Cortex of kidney (tissue), 1 donor: ENCODE data around the gene SOX6.

Experiments used
- DNase-seq: peaks from one replicate; lab custom pipeline; 2025; lab: John Stamatoyannopoulos, UW

SOX6 gene

GRCh38 chr11:16271258-16271657 lies 85.1 kb downstream of the SOX6 start:
- no peak for DNase-seq

- DNase-seq: no peak
Measured at GRCh38 chr11:16266021-16266420, 90.3 kb downstream of the SOX6 start.

GRCh38 chr11:16265022-16265421 lies 91.3 kb downstream of the SOX6 start:
- no peak for DNase-seq

- DNase-seq: no peak
Measured at GRCh38 chr11:16262645-16262955, 93.7 kb downstream of the SOX6 start.

GRCh38 chr11:16261836-16262644 lies 94.3 kb downstream of the SOX6 start:
- DNase-seq: no peak

- no peak for DNase-seq
Measured at GRCh38 chr11:16252373-16252772, 104.0 kb downstream of the SOX6 start.

- no peak for DNase-seq
Measured at GRCh38 chr11:16248248-16248647, 108.1 kb downstream of the SOX6 start.

- DNase-seq: no peak
Measured at GRCh38 chr11:16242806-16243205, 113.5 kb downstream of the SOX6 start.

- DNase-seq: no peak
Measured at GRCh38 chr11:16240687-16241086, 115.7 kb downstream of the SOX6 start.

GRCh38 chr11:16239141-16240105 lies 116.9 kb downstream of the SOX6 start:
- no peak for DNase-seq

- no peak for DNase-seq
Measured at GRCh38 chr11:16226245-16226644, 130.1 kb downstream of the SOX6 start.

GRCh38 chr11:16225623-16226022 lies 130.7 kb downstream of the SOX6 start:
- no peak for DNase-seq

- no peak for DNase-seq
Measured at GRCh38 chr11:16223558-16223957, 132.8 kb downstream of the SOX6 start.

GRCh38 chr11:16217631-16218030 lies 138.7 kb downstream of the SOX6 start:
- no peak for DNase-seq

- no peak for DNase-seq
Measured at GRCh38 chr11:16216831-16217230, 139.5 kb downstream of the SOX6 start.

GRCh38 chr11:16215352-16215751 lies 141.0 kb downstream of the SOX6 start:
- no peak for DNase-seq

GRCh38 chr11:16211407-16211806 lies 144.9 kb downstream of the SOX6 start:
- DNase-seq: no peak

GRCh38 chr11:16204261-16204660 lies 152.1 kb downstream of the SOX6 start:
- DNase-seq: no peak

- DNase-seq: no peak
Measured at GRCh38 chr11:16195651-16196050, 160.7 kb downstream of the SOX6 start.

GRCh38 chr11:16194566-16194965 lies 161.8 kb downstream of the SOX6 start:
- DNase-seq: no peak

GRCh38 chr11:16193897-16194381 lies 162.4 kb downstream of the SOX6 start:
- DNase-seq: no peak

- no peak for DNase-seq
Measured at GRCh38 chr11:16191868-16192240, 164.5 kb downstream of the SOX6 start.
